PC-9 (cell line): Measurements from ENCODE around the gene PCSK5.

Source experiments
- CTCF ChIP-seq: fragments of 200-600 bp; sonication (generic); conservative IDR thresholded peaks from 2 replicates; pipeline ENCODE4 v1.6.1; 2017; ENCODE audit warnings: mixed run types, antibody characterized with exemption, mild to moderate bottlenecking, moderate library complexity
- EZH2 ChIP-seq: fragments of 200-600 bp; sonication (generic); IDR thresholded peaks from 2 replicates; pipeline ENCODE4 v1.8.0; 2017; ENCODE audit warnings: antibody characterized with exemption, low read depth

DNA sequence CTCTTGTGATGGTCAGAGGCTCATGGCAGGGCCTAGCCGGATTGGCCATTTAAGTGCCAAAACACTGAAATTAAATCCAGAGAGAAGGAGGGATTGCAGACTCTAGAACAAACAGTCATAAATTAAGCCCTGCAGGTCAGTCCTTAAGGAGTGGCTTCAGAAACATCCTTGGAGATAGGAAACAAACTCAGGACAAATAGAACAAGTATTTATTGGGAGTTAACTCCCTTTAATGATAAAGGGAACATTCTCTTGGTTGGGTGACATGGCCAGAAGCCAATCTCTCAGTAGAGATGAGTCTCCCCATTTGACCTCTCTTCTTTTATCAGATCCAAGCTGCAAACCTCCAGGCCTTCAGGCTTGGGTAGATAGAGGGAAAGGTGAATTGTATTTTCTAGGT lies 17.4 kb downstream of the PCSK5 start:
- TF ChIP-seq CTCF (no peak), EZH2 (no peak)
